ENCODE results near the gene KRTAP13-4.

KRTAP13-4 gene

GRCh38 chr21:30463713-30464112 is 33.7 kb downstream of the KRTAP13-4 start:
- no peaks in the 10 kb centered on the region for H3K4me1 Mint-ChIP-seq (ENCODE audit: low read depth)
- H3K4me3 Mint-ChIP-seq: no peak overlapping the region
- peaks cover 9% of the 10 kb centered on the region for H3K27me3 Mint-ChIP-seq
- H3K36me3 Mint-ChIP-seq (ENCODE audit: low read depth): no peaks in the 10 kb centered on the region
- no peak overlapping the region for H3K27ac Mint-ChIP-seq
- H3K9me3 Mint-ChIP-seq: no peaks in the 10 kb centered on the region

DNA sequence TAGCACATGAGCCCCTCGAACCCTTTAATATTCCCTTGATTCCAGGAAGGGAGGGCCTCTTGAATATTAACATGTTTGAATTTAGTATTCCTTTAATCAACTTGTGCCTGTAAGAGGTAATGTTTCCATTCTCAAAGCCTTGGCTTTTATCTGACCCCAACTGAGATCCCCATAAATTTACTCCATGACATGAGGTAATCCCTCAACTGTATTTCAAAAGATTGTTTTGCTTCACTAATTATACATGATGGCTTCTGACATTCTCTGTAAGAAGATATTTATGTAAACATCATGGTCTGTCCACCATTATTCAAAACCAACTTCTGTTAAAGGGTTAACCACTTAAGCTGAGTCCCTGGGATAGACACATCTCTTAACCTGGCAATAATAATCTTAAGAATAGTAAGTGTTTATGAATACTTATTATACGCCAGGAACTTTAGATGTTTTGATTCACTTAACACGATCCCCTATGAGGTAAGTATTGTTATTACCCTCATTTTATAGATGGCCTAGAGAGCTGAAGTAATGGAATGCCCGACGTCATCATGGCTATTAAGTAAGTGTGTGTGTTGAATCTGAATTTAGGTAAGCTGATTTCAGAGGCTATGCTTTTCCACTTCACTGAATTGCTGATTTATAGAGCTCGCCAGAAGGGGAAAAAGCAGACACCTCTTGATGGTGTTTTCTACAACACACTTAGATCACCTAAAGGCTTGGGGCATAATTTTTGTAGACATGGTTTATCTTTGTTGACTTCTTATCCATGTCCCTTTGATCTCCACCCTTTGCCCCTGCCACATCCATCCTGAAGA is 39.1 kb downstream of the KRTAP13-4 start:
- peaks cover 3% of the 10 kb centered on the region for H3K9me3 Mint-ChIP-seq
- no peaks in the 10 kb centered on the region for H3K36me3 Mint-ChIP-seq (ENCODE audit: low read depth)
- H3K4me3 Mint-ChIP-seq: no peak overlapping the region
- no peaks in the 10 kb centered on the region for H3K4me1 Mint-ChIP-seq (ENCODE audit: low read depth)
- no peak overlapping the region for H3K27ac Mint-ChIP-seq
- peaks cover 9% of the 10 kb centered on the region for H3K27me3 Mint-ChIP-seq

GRCh38 chr21:30478004-30478403 is 48.0 kb downstream of the KRTAP13-4 start:
- Mint-ChIP-seq H3K4me1 (ENCODE audit: low read depth) (no peaks in the 10 kb centered on the region), H3K4me3 (no peak overlapping the region), H3K9me3 (no peaks in the 10 kb centered on the region), H3K27ac (no peak overlapping the region), H3K36me3 (ENCODE audit: low read depth) (no peaks in the 10 kb centered on the region), H3K27me3 (no peaks in the 10 kb centered on the region)

- Mint-ChIP-seq H3K4me3 (no peak overlapping the region), H3K27me3 (no peaks in the 10 kb centered on the region), H3K9me3 (no peaks in the 10 kb centered on the region), H3K36me3 (ENCODE audit: low read depth) (no peaks in the 10 kb centered on the region), H3K27ac (no peak overlapping the region), H3K4me1 (ENCODE audit: low read depth) (no peaks in the 10 kb centered on the region)
Measured at GRCh38 chr21:30479259-30479658, 49.2 kb downstream of the KRTAP13-4 start.

DNA sequence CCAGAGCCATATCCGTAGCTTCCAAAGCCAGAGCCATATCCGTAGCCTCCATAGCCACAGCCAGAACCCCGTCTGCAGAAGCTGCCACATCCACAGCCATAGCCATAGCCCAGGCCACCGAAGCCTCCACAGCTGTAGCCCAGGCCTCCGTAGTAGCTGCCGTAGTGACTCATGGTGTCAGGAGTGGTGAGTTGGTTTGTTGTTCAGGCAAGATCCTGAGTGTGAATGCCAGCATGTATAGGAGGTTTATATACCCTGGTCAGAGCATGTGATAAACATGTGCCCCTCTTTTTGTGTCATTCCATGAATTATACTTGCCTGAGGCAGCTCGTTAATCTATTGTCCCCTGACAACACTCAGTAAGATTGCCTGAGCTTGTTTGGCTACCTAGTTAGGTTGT is 50.1 kb downstream of the KRTAP13-4 start, which contains the start of gene KRTAP19-1:
Gene KRTAP19-1 (minus strand): TSS at position 223 of the 400 bp plus-strand sequence. CDS start 50 bp downstream, at position 173.
- no peaks in the 10 kb centered on the region for H3K9me3 Mint-ChIP-seq
- H3K36me3 Mint-ChIP-seq (ENCODE audit: low read depth): no peaks in the 10 kb centered on the region
- H3K27me3 Mint-ChIP-seq: no peaks in the 10 kb centered on the region
- H3K27ac Mint-ChIP-seq: no peak within 1 kb of the TSS
- H3K4me1 Mint-ChIP-seq (ENCODE audit: low read depth): no peaks in the 10 kb centered on the region
- H3K4me3 Mint-ChIP-seq: no peak within 1 kb of the TSS
